SU-DHL-6 (cell line): ENCODE measurements around the gene GJB1.

Experiments
- H2AFZ ChIP-seq: fragments of 200-600 bp; sonication (generic); 2 replicates; pipeline ENCODE4 v1.6.1; 2014; ENCODE audit warnings: low read depth, mild to moderate bottlenecking, moderate library complexity, mixed read lengths, antibody characterized with exemption, low read length; ENCODE audit not compliant: severe bottlenecking
- H3F3A ChIP-seq: fragments of 200-600 bp; shearing (Covaris generic); 2 replicates; pipeline ENCODE4 v1.6.0; 2016; ENCODE audit warnings: antibody characterized with exemption, mild to moderate bottlenecking; ENCODE audit not compliant: insufficient read depth
- H3K27ac ChIP-seq: fragments of 200-600 bp; sonication (generic); 2 replicates; pipeline ENCODE4 v1.5.1; 2016; ENCODE audit warnings: low read depth, mild to moderate bottlenecking, low read length, moderate library complexity, mixed read lengths
- H3K27me3 ChIP-seq: fragments of 200-600 bp; sonication (generic), shearing (Covaris generic); 2 replicates; pipeline ENCODE4 v1.6.0; 2014; ENCODE audit warnings: mild to moderate bottlenecking, low read length
- H3K36me3 ChIP-seq: fragments of 200-600 bp; sonication (generic); 2 replicates; pipeline ENCODE4 v1.6.1; 2014; ENCODE audit warnings: mild to moderate bottlenecking, low read length, mixed read lengths
- H3K4me2 ChIP-seq: fragments of 300-600, 200-600 bp; shearing (Covaris generic), sonication (generic); 2 replicates; pipeline ENCODE4 v1.6.0; 2014; ENCODE audit warnings: low read length, low read depth, mild to moderate bottlenecking; ENCODE audit not compliant: poor library complexity, severe bottlenecking
- H3K4me3 ChIP-seq: fragments of 200-600 bp; sonication (generic); 2 replicates; pipeline ENCODE4 v1.5.1; 2014; ENCODE audit warnings: antibody characterized with exemption, low read length, mild to moderate bottlenecking, mixed read lengths; ENCODE audit not compliant: insufficient read depth, poor library complexity, severe bottlenecking
- H3K79me2 ChIP-seq: fragments of 200-600 bp; sonication (generic); 2 replicates; pipeline ENCODE4 v1.6.1; 2014; ENCODE audit warnings: mild to moderate bottlenecking, low read length, moderate library complexity; ENCODE audit not compliant: insufficient read depth
- H3K9ac ChIP-seq: fragments of 200-600 bp; sonication (generic); 2 replicates; pipeline ENCODE4 v1.7.0; 2014; ENCODE audit warnings: mild to moderate bottlenecking, low read length
- H3K9me2 ChIP-seq: fragments of 200-600 bp; sonication (generic); replicated peaks from 2 replicates; pipeline ENCODE4 v1.6.1; 2014; ENCODE audit warnings: low read length; ENCODE audit not compliant: insufficient read depth
- H3K9me3 ChIP-seq: fragments of 200-600 bp; sonication (generic); 2 replicates; pipeline ENCODE4 v1.6.1; 2014; ENCODE audit warnings: low read length, mixed read lengths; ENCODE audit not compliant: insufficient read depth
- H4K20me1 ChIP-seq: fragments of 200-600 bp; sonication (generic); 2 replicates; pipeline ENCODE4 v1.6.1; 2014; ENCODE audit warnings: low read depth, mild to moderate bottlenecking, antibody characterized with exemption, low read length, moderate library complexity, mixed read lengths
- EZH2phosphoT487 ChIP-seq: fragments of 200-600 bp; sonication (generic), shearing (Covaris generic); conservative IDR thresholded peaks from 2 replicates; pipeline ENCODE4 v1.6.1; 2018; ENCODE audit warnings: mild to moderate bottlenecking, antibody characterized with exemption, low read length, moderate library complexity, mixed read lengths
- TF ChIP-seq, protein P1 (sequence below): fragments of 200-600 bp; sonication (generic); IDR thresholded peaks from one replicate; pipeline ENCODE4 v1.5.1; 2017; ENCODE audit warnings: antibody characterized with exemption, mild to moderate bottlenecking, low read length, moderate library complexity; ENCODE audit not compliant: insufficient read depth, poor library complexity, severe bottlenecking

Gene GJB1

GRCh38 chrX:71239781-71240180, 16.8 kb downstream of the GJB1 start:
- H3K27ac ChIP-seq, result no peak overlapping the region
- no peaks in the 10 kb centered on the region for H3K9me3 ChIP-seq
- no peaks in the 10 kb centered on the region for H3F3A ChIP-seq
- no peak overlapping the region for H3K4me3 ChIP-seq
- H3K79me2 ChIP-seq, result no peaks in the 10 kb centered on the region
- no peak overlapping the region for H3K4me2 ChIP-seq
- H3K9me2 ChIP-seq, result no peaks in the 10 kb centered on the region
- H4K20me1 ChIP-seq, result no peaks in the 10 kb centered on the region
- no peak for TF ChIP-seq EZH2phosphoT487
- TF ChIP-seq, protein P1, sequence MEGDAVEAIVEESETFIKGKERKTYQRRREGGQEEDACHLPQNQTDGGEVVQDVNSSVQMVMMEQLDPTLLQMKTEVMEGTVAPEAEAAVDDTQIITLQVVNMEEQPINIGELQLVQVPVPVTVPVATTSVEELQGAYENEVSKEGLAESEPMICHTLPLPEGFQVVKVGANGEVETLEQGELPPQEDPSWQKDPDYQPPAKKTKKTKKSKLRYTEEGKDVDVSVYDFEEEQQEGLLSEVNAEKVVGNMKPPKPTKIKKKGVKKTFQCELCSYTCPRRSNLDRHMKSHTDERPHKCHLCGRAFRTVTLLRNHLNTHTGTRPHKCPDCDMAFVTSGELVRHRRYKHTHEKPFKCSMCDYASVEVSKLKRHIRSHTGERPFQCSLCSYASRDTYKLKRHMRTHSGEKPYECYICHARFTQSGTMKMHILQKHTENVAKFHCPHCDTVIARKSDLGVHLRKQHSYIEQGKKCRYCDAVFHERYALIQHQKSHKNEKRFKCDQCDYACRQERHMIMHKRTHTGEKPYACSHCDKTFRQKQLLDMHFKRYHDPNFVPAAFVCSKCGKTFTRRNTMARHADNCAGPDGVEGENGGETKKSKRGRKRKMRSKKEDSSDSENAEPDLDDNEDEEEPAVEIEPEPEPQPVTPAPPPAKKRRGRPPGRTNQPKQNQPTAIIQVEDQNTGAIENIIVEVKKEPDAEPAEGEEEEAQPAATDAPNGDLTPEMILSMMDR, result no peak
- no peak overlapping the region for H2AFZ ChIP-seq
- no peaks in the 10 kb centered on the region for H3K36me3 ChIP-seq
- no peaks in the 10 kb centered on the region for H3K27me3 ChIP-seq
- no peak overlapping the region for H3K9ac ChIP-seq

- H3K27me3 ChIP-seq, result no peaks in the 10 kb centered on the region
- H3K4me2 ChIP-seq, result no peak overlapping the region
- no peak overlapping the region for H3K27ac ChIP-seq
- H2AFZ ChIP-seq, result no peak overlapping the region
- no peaks in the 10 kb centered on the region for H3K36me3 ChIP-seq
- H3K79me2 ChIP-seq, result no peaks in the 10 kb centered on the region
- no peaks in the 10 kb centered on the region for H4K20me1 ChIP-seq
- H3K9ac ChIP-seq, result no peak overlapping the region
- H3K9me2 ChIP-seq, result no peaks in the 10 kb centered on the region
- no peaks in the 10 kb centered on the region for H3F3A ChIP-seq
- H3K4me3 ChIP-seq, result no peak overlapping the region
- H3K9me3 ChIP-seq, result no peaks in the 10 kb centered on the region
- TF ChIP-seq, protein P1, result no peak
- no peak for TF ChIP-seq EZH2phosphoT487
These were observed 18.3 kb downstream of the GJB1 start for GRCh38 chrX:71241301-71241700.

DNA sequence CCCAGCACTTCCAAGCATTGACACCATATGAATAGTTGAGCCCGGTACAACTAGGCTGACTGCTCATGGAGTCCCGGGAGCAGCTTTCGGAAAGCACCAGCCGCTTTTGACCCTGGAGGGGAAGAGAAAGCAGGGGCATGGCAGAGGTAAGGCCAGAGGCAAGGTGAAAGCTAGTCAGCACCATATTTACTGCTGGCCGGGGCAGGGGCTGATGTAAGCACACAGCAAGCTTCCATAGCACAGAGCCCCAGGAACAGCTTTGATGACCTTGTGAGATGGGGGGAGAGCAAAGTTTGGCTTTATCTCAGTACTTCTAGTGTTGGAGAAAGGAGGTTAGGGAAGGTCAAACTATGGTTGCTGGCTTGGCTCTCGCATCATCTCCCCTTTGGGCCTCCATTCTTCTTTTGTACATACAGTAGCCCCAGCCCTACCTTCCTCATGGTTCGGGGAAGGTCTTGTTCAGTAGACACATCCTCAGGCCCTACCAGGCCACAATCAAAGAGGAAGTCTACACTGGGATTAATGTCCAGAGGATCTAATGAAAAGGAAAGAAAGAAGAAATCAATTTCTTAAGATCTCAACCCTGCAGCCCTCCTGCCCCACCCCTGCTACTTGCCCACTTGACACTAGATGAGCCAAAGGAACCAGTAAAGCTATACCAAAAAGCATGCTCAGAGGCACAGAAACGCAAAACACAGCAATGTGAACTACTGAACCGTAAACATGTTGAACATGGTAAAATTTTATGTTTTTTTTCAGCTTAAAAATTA, 21.5 kb downstream of the GJB1 start:
- TF ChIP-seq, protein P1, result no peak
- TF ChIP-seq EZH2phosphoT487, result no peak
- H3K4me3 ChIP-seq, result no peak overlapping the region
- no peaks in the 10 kb centered on the region for H3F3A ChIP-seq
- no peaks in the 10 kb centered on the region for H3K9me3 ChIP-seq
- H2AFZ ChIP-seq, result no peak overlapping the region
- no peaks in the 10 kb centered on the region for H4K20me1 ChIP-seq
- H3K4me2 ChIP-seq, result no peak overlapping the region
- no peaks in the 10 kb centered on the region for H3K9me2 ChIP-seq
- no peaks in the 10 kb centered on the region for H3K79me2 ChIP-seq
- H3K27ac ChIP-seq, result no peak overlapping the region
- no peaks in the 10 kb centered on the region for H3K36me3 ChIP-seq
- no peak overlapping the region for H3K9ac ChIP-seq
- H3K27me3 ChIP-seq, result no peaks in the 10 kb centered on the region
